IMR-90 (cell line): ENCODE measurements around the gene C10orf71. TPM values are rescaled to one million over a fixed set of nuclear protein-coding genes. Genes with fewer than 3 reads are reported as not detected.

Experiments
- ATAC-seq: fragments of 200-7000 bp; cut with Tn5 transposase; 2 replicates; pipeline ENCODE4 v1.9.1; 2020; ENCODE audit warnings: low read depth, mild to moderate bottlenecking, moderate library complexity
- BruUV-seq: library from RNA; stranded (reverse); fragments of 400-500 nt; replicated peaks from 2 replicates; lab custom pipeline; 2021; lab: Mats Ljungman, UMichigan
- CTCF ChIA-PET: fragments of 300-600 bp; formaldehyde crosslinking; extraction: SDS; loops from one replicate; lab custom pipeline; 2021; ENCODE audit warnings: antibody characterized with exemption; lab: Yijun Ruan, JAX
- POLR2A ChIA-PET: fragments of 300-600 bp; sonication (Branson Sonifier 250); formaldehyde crosslinking; loops from one replicate; lab custom pipeline; 2022; ENCODE audit warnings: antibody characterized with exemption; ENCODE audit not compliant: unreplicated experiment; lab: Charles Lee
- DNase-seq: peaks from one replicate; pipeline ENCODE4 v3.0.0; 2013
- H2AFZ ChIP-seq: replicated peaks from 2 replicates; pipeline ENCODE3; 2013; ENCODE audit warnings: low read length, mild to moderate bottlenecking; ENCODE audit not compliant: poor library complexity
- H2AK5ac ChIP-seq: 2 replicates; pipeline ENCODE4 v1.6.1; 2013; ENCODE audit warnings: low read depth, low read length, inconsistent platforms
- H2AK9ac ChIP-seq: replicated peaks from 2 replicates; pipeline ENCODE3; 2013; ENCODE audit warnings: mild to moderate bottlenecking, low read depth, low read length, moderate library complexity; ENCODE audit not compliant: poor library complexity
- H2BK120ac ChIP-seq: 2 replicates; pipeline ENCODE4 v1.6.1; 2013; ENCODE audit warnings: low read depth, low read length, inconsistent platforms
- H2BK15ac ChIP-seq: 3 replicates; pipeline ENCODE4 v1.6.1; 2013; ENCODE audit warnings: low read depth, low read length, inconsistent platforms
- H2BK20ac ChIP-seq: 2 replicates; pipeline ENCODE4 v1.6.1; 2013; ENCODE audit warnings: low read depth, mild to moderate bottlenecking, inconsistent platforms, low read length, moderate library complexity
- H2BK5ac ChIP-seq: 2 replicates; pipeline ENCODE4 v1.6.1; 2013; ENCODE audit warnings: mild to moderate bottlenecking, low read depth, low read length, inconsistent platforms; ENCODE audit not compliant: poor library complexity, severe bottlenecking
- H3K14ac ChIP-seq: replicated peaks from 2 replicates; pipeline ENCODE4 v1.6.1; 2013; ENCODE audit warnings: low read depth, low read length, inconsistent platforms
- H3K18ac ChIP-seq: 2 replicates; pipeline ENCODE4 v1.6.1; 2013; ENCODE audit warnings: low read depth, low read length, control low read depth
- H3K23ac ChIP-seq: 2 replicates; pipeline ENCODE4 v1.6.1; 2013; ENCODE audit warnings: low read depth, low read length, inconsistent platforms
- H3K27ac ChIP-seq: 2 replicates; pipeline ENCODE4 v1.5.1; 2013; ENCODE audit warnings: mild to moderate bottlenecking, control low read depth, low read length; ENCODE audit not compliant: insufficient read depth
- H3K27me3 ChIP-seq: 2 replicates; pipeline ENCODE4 v1.6.1; 2013; ENCODE audit warnings: low read length; ENCODE audit not compliant: control insufficient read depth, insufficient read depth
- H3K36me3 ChIP-seq: 2 replicates; pipeline ENCODE4 v1.6.1; 2013; ENCODE audit warnings: low read length, mixed read lengths; ENCODE audit not compliant: control insufficient read depth, insufficient read depth
- H3K4ac ChIP-seq: 2 replicates; pipeline ENCODE4 v1.6.1; 2013; ENCODE audit warnings: low read depth, low read length, inconsistent platforms
- H3K4me1 ChIP-seq: 2 replicates; pipeline ENCODE4 v1.6.1; 2013; ENCODE audit warnings: low read length, mixed read lengths; ENCODE audit not compliant: control insufficient read depth, insufficient read depth
- H3K4me2 ChIP-seq: 2 replicates; pipeline ENCODE4 v1.6.1; 2013; ENCODE audit warnings: low read depth, mild to moderate bottlenecking, control low read depth, low read length, moderate library complexity
- H3K4me3 ChIP-seq: 2 replicates; pipeline ENCODE4 v1.5.1; 2013; ENCODE audit warnings: low read depth, mild to moderate bottlenecking, control low read depth, low read length, moderate library complexity; ENCODE audit not compliant: insufficient read depth
- H3K56ac ChIP-seq: 2 replicates; pipeline ENCODE4 v1.6.1; 2013; ENCODE audit warnings: low read length, inconsistent platforms; ENCODE audit not compliant: insufficient read depth; ENCODE audit errors: extremely low read depth
- H3K79me1 ChIP-seq, 2 experiments: 2 replicates each; pipeline ENCODE4 v1.6.1; 2013; ENCODE audit warnings: low read length in 2 of 2, inconsistent platforms in 1 of 2, low read depth in 1 of 2
- H3K9ac ChIP-seq: 2 replicates; pipeline ENCODE4 v1.6.1; 2013; ENCODE audit warnings: low read depth, low read length, control low read depth
- H3K9me1 ChIP-seq: 2 replicates; pipeline ENCODE4 v1.6.1; 2013; ENCODE audit warnings: low read length, inconsistent platforms; ENCODE audit not compliant: insufficient read depth
- H3K9me3 ChIP-seq: 2 replicates; pipeline ENCODE4 v1.6.1; 2013; ENCODE audit warnings: low read length; ENCODE audit not compliant: control insufficient read depth, insufficient read depth
- H4K20me1 ChIP-seq: 2 replicates; pipeline ENCODE4 v1.6.1; 2013; ENCODE audit warnings: low read length, inconsistent platforms; ENCODE audit not compliant: insufficient read depth
- H4K5ac ChIP-seq: 2 replicates; pipeline ENCODE4 v1.6.1; 2013; ENCODE audit warnings: mild to moderate bottlenecking, low read depth, low read length, control low read depth
- H4K8ac ChIP-seq, 2 experiments: 2 replicates each; pipeline ENCODE4 v1.6.1; 2013; ENCODE audit warnings: low read depth in 2 of 2, low read length in 2 of 2, control low read depth in 1 of 2, inconsistent platforms in 1 of 2
- H4K91ac ChIP-seq: 2 replicates; pipeline ENCODE4 v1.6.1; 2013; ENCODE audit warnings: low read depth, low read length, inconsistent platforms; ENCODE audit not compliant: insufficient read depth
- BHLHE40 ChIP-seq: fragments of 150-350 bp; IDR thresholded peaks from 2 replicates; pipeline ENCODE4 v1.6.1; 2016; ENCODE audit warnings: mild to moderate bottlenecking, low read depth, low read length
- CEBPB ChIP-seq: IDR thresholded peaks from 2 replicates; pipeline ENCODE4 v1.6.1; 2012; ENCODE audit warnings: low read depth, low read length, improper control_type of control experiment
- CHD1 ChIP-seq: IDR thresholded peaks from 2 replicates; pipeline ENCODE4 v1.6.1; 2012; ENCODE audit warnings: low read depth, low read length, improper control_type of control experiment
- FOS ChIP-seq: fragments of 150-350 bp; IDR thresholded peaks from 2 replicates; pipeline ENCODE4 v1.6.1; 2016; ENCODE audit warnings: low read depth, low read length
- MAFK ChIP-seq: IDR thresholded peaks from 2 replicates; pipeline ENCODE4 v1.6.1; 2012; ENCODE audit warnings: low read depth, low read length, improper control_type of control experiment
- MAZ ChIP-seq: IDR thresholded peaks from 2 replicates; pipeline ENCODE4 v1.6.1; 2012; ENCODE audit warnings: low read depth, mild to moderate bottlenecking, low read length, improper control_type of control experiment, moderate library complexity, borderline replicate concordance
- MXI1 ChIP-seq: IDR thresholded peaks from 2 replicates; pipeline ENCODE4 v1.6.1; 2012; ENCODE audit warnings: low read depth, mild to moderate bottlenecking, low read length, moderate library complexity, borderline replicate concordance
- NFE2L2 ChIP-seq: fragments of 150-350 bp; IDR thresholded peaks from 2 replicates; pipeline ENCODE4 v1.6.1; 2016; ENCODE audit warnings: low read depth, mild to moderate bottlenecking, low read length
- POLR2A ChIP-seq: IDR thresholded peaks from 2 replicates; pipeline ENCODE4 v1.6.1; 2012; ENCODE audit warnings: mild to moderate bottlenecking, low read depth, low read length
- RAD21 ChIP-seq: IDR thresholded peaks from 2 replicates; pipeline ENCODE4 v1.6.1; 2012; ENCODE audit warnings: low read length, improper control_type of control experiment
- RCOR1 ChIP-seq: IDR thresholded peaks from 2 replicates; pipeline ENCODE4 v1.6.1; 2012; ENCODE audit warnings: mild to moderate bottlenecking, low read length, improper control_type of control experiment; ENCODE audit not compliant: insufficient replicate concordance
- RFX5 ChIP-seq: IDR thresholded peaks from 2 replicates; pipeline ENCODE4 v1.8.0; 2012; ENCODE audit warnings: low read depth, mild to moderate bottlenecking, low read length, moderate library complexity
- SMC3 ChIP-seq: fragments of 150-350 bp; IDR thresholded peaks from 2 replicates; pipeline ENCODE4 v1.6.1; 2016; ENCODE audit warnings: low read depth, mild to moderate bottlenecking, antibody characterized with exemption, low read length, moderate library complexity
- WGBS, 2 experiments: methylation state at CpG; one replicate each; pipeline versions ENCODE4 v1.1.5 to v1.1.7; 2013; ENCODE audit warnings: missing lambda C conversion rate in 2 of 2; ENCODE audit not compliant: insufficient read length in 1 of 2; ENCODE audit errors: extremely low coverage in 2 of 2; 5-methylcytosine and 5-hydroxymethylcytosine counted together
- dilution Hi-C: fragments of 300-500 bp; cut with HindIII; formaldehyde crosslinking; loops from one replicate; pipeline ENCODE4 v1.14.3; 2018; ENCODE audit warnings: low sequenced_read_pairs; ENCODE audit not compliant: unreplicated experiment
- in situ Hi-C: fragments of 300-500 bp; cut with MboI; formaldehyde crosslinking; loops from 3 replicates; pipeline ENCODE4 v1.14.3; 2019; ENCODE audit warnings: low sequenced_read_pairs, inconsistent platforms, mixed read lengths
- intact Hi-C: fragments of 100-400 bp; cut with micrococcal nuclease; formaldehyde crosslinking; loops from 2 replicates; pipeline ENCODE4 v1.10.0; 2022
- polyA plus RNA-seq, 3 experiments: library from polyadenylated mRNA; depleted of rRNA; stranded (reverse); fragments of >200 nt; gene quantifications; 2 replicates each; pipeline ENCODE4 v1.2.3, GENCODE V29; 2012; ENCODE audit warnings: low replicate concordance in 1 of 3
- total RNA-seq: library from RNA; depleted of rRNA; stranded (reverse); fragments of >200 nt; gene quantifications from 2 replicates; pipeline ENCODE4 v1.2.3, GENCODE V29; 2012
- TF ChIP-seq, protein P1 (sequence below): conservative IDR thresholded peaks from 2 replicates; pipeline ENCODE4 v1.5.1; 2012; ENCODE audit warnings: mild to moderate bottlenecking, low read depth, low read length, improper control_type of control experiment
- TF ChIP-seq, protein P2 (sequence below): fragments of 150-350 bp; IDR thresholded peaks from 2 replicates; pipeline ENCODE4 v1.6.1; 2017; ENCODE audit warnings: mild to moderate bottlenecking, antibody characterized with exemption, low read length, low read depth
- TF ChIP-seq, protein P3 (sequence below): fragments of 150-350 bp; IDR thresholded peaks from 2 replicates; pipeline ENCODE4 v1.6.1; 2016; ENCODE audit warnings: low read depth, mild to moderate bottlenecking, low read length, moderate library complexity, borderline replicate concordance

Gene C10orf71
- total and polyA plus RNA-seq, 2 of the 4 experiments (the other 2 are of a cell fraction): not detected

DNA sequence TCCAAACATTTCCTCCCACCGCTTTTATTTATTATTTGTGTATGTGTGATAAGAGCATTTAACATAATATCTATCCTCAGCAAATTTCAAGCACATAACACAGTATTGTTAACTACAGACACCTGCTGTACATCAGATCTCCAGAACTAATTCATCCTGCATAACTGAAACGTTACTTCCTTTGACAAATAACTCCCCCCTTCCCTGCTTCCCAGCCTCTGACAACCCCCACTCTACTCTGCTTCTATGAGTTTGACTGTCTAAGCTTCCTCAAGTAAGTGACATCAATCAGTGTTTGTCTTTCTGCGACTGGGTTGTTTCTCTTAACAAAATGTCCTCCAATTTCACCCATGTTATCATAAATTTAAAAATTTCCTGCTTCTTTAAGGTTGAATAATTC lies 22.1 kb downstream of the C10orf71 start:
- no peak overlapping the region for H3K18ac ChIP-seq
- H4K20me1 ChIP-seq: no peaks in the 10 kb centered on the region
- H4K8ac ChIP-seq: no peak overlapping the region
- no peak overlapping the region for H4K5ac ChIP-seq
- no peak for DNase-seq
- no peak overlapping the region for H2BK120ac ChIP-seq
- 0% methylated on average over 1 of the region's 3 CpGs; no CpG with 5 or more reads in 1 of the 2 experiments for WGBS, 2 experiments
- dilution Hi-C loops (no loop called here), intact Hi-C loops (no loop called here), in situ Hi-C loops (no loop called here)
- peaks cover 12% of the 10 kb centered on the region; the same call in 1 of the 2 replicates for H3K27me3 ChIP-seq
- H3K14ac ChIP-seq: no peak overlapping the region
- H2BK15ac ChIP-seq: no peak overlapping the region
- BruUV-seq: no TSS peak
- H3K4me1 ChIP-seq: no peaks in the 10 kb centered on the region
- no peaks in the 10 kb centered on the region for H3K36me3 ChIP-seq
- no peaks in the 10 kb centered on the region for H3K9me3 ChIP-seq
- H2BK5ac ChIP-seq: no peak overlapping the region
- H3K56ac ChIP-seq: no peak overlapping the region
- no peak overlapping the region for H2BK20ac ChIP-seq
- no peaks in the 10 kb centered on the region for H3K79me1 ChIP-seq
- H2AFZ ChIP-seq: no peak overlapping the region
- no peak overlapping the region for H3K9ac ChIP-seq
- CTCF ChIA-PET: no interaction called here
- H3K27ac ChIP-seq: no peak overlapping the region
- H3K4ac ChIP-seq: no peak overlapping the region
- H3K23ac ChIP-seq: no peak overlapping the region
- H3K4me2 ChIP-seq: no peak overlapping the region
- H2AK9ac ChIP-seq: no peak overlapping the region
- H3K9me1 ChIP-seq: no peaks in the 10 kb centered on the region
- no peak overlapping the region for H3K4me3 ChIP-seq
- no peak overlapping the region for H2AK5ac ChIP-seq
- POLR2A ChIA-PET: no interaction called here
- no peak overlapping the region for H4K91ac ChIP-seq
- TF ChIP-seq CHD1 (no peak), MXI1 (no peak), NFE2L2 (no peak), MAFK (no peak), POLR2A (no peak), MAZ (no peak), RAD21 (no peak), SMC3 (no peak), RCOR1 (no peak), BHLHE40 (no peak), RFX5 (no peak), CEBPB (no peak), FOS (no peak)
- TF ChIP-seq, protein P1, sequence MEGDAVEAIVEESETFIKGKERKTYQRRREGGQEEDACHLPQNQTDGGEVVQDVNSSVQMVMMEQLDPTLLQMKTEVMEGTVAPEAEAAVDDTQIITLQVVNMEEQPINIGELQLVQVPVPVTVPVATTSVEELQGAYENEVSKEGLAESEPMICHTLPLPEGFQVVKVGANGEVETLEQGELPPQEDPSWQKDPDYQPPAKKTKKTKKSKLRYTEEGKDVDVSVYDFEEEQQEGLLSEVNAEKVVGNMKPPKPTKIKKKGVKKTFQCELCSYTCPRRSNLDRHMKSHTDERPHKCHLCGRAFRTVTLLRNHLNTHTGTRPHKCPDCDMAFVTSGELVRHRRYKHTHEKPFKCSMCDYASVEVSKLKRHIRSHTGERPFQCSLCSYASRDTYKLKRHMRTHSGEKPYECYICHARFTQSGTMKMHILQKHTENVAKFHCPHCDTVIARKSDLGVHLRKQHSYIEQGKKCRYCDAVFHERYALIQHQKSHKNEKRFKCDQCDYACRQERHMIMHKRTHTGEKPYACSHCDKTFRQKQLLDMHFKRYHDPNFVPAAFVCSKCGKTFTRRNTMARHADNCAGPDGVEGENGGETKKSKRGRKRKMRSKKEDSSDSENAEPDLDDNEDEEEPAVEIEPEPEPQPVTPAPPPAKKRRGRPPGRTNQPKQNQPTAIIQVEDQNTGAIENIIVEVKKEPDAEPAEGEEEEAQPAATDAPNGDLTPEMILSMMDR: no peak
- TF ChIP-seq, protein P2, sequence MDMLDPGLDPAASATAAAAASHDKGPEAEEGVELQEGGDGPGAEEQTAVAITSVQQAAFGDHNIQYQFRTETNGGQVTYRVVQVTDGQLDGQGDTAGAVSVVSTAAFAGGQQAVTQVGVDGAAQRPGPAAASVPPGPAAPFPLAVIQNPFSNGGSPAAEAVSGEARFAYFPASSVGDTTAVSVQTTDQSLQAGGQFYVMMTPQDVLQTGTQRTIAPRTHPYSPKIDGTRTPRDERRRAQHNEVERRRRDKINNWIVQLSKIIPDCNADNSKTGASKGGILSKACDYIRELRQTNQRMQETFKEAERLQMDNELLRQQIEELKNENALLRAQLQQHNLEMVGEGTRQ: no peak
- TF ChIP-seq, protein P3, sequence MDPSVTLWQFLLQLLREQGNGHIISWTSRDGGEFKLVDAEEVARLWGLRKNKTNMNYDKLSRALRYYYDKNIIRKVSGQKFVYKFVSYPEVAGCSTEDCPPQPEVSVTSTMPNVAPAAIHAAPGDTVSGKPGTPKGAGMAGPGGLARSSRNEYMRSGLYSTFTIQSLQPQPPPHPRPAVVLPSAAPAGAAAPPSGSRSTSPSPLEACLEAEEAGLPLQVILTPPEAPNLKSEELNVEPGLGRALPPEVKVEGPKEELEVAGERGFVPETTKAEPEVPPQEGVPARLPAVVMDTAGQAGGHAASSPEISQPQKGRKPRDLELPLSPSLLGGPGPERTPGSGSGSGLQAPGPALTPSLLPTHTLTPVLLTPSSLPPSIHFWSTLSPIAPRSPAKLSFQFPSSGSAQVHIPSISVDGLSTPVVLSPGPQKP: no peak
- ATAC-seq: no peak
